Stimulated activated naive CD8-positive, alpha-beta T cell treated with anti-CD3 and anti-CD28 coated beads, Interleukin-15, Interleukin-2, amounts not matched to agents 100 ng/mL and 50 ng/mL, for 24 hours (primary cell): Measurements from ENCODE around the gene GRAMD1A.
"Not testable (repeated sequence)": the region's sequence is repeated elsewhere in the genome, so short reads cannot be mapped to it uniquely, and the experiment has no call there.

Source experiments
- H3K27ac Mint-ChIP-seq: one replicate; pipeline ENCODE4 v1.8.0; 2021; ENCODE audit warnings: mild to moderate bottlenecking, mixed read lengths
- H3K27me3 Mint-ChIP-seq: one replicate; pipeline ENCODE4 v1.8.0; 2021; ENCODE audit warnings: mixed read lengths
- H3K36me3 Mint-ChIP-seq: one replicate; pipeline ENCODE4 v1.8.0; 2021; ENCODE audit warnings: low read depth, mixed read lengths
- H3K4me1 Mint-ChIP-seq: one replicate; pipeline ENCODE4 v1.8.0; 2021; ENCODE audit warnings: low read depth, mixed read lengths
- H3K4me3 Mint-ChIP-seq: one replicate; pipeline ENCODE4 v1.8.0; 2021; ENCODE audit warnings: mild to moderate bottlenecking, mixed read lengths
- H3K9me3 Mint-ChIP-seq: one replicate; pipeline ENCODE4 v1.8.0; 2021; ENCODE audit warnings: mixed read lengths

The GRAMD1A gene

GRCh38 chr19:34991542-34992333 is 8.4 kb upstream of the GRAMD1A start:
- Mint-ChIP-seq H3K4me3 (no peak overlapping the region), H3K36me3 (no peaks in the 10 kb centered on the region), H3K9me3 (peaks cover 4% of the 10 kb centered on the region), H3K27ac (peak overlapping the region; percentile 96), H3K27me3 (no peaks in the 10 kb centered on the region), H3K4me1 (peaks cover 72% of the 10 kb centered on the region)

GRCh38 chr19:34992582-34992981 is 7.5 kb upstream of the GRAMD1A start:
- not testable (repeated sequence) for H3K27me3 Mint-ChIP-seq, H3K36me3 Mint-ChIP-seq, H3K9me3 Mint-ChIP-seq, H3K27ac Mint-ChIP-seq, H3K4me3 Mint-ChIP-seq
- H3K4me1 Mint-ChIP-seq = peaks cover 76% of the 10 kb centered on the region

- H3K27ac Mint-ChIP-seq = no peak overlapping the region
- peaks cover 4% of the 10 kb centered on the region for H3K9me3 Mint-ChIP-seq
- H3K4me1 Mint-ChIP-seq = peaks cover 74% of the 10 kb centered on the region
- no peaks in the 10 kb centered on the region for H3K36me3 Mint-ChIP-seq
- H3K27me3 Mint-ChIP-seq = no peaks in the 10 kb centered on the region
- no peak overlapping the region for H3K4me3 Mint-ChIP-seq
Measured at GRCh38 chr19:34994286-34994642, 5.9 kb upstream of the GRAMD1A start.

- H3K27me3 Mint-ChIP-seq = no peaks in the 10 kb centered on the region
- H3K36me3 Mint-ChIP-seq = no peaks in the 10 kb centered on the region
- H3K9me3 Mint-ChIP-seq = peaks cover 4% of the 10 kb centered on the region
- no peak overlapping the region for H3K27ac Mint-ChIP-seq
- H3K4me1 Mint-ChIP-seq = peaks cover 71% of the 10 kb centered on the region
- H3K4me3 Mint-ChIP-seq = no peak overlapping the region
Measured at GRCh38 chr19:34994643-34995541, 5.2 kb upstream of the GRAMD1A start.

- H3K4me1 Mint-ChIP-seq = peaks cover 64% of the 10 kb centered on the region
- no peak overlapping the region for H3K4me3 Mint-ChIP-seq
- peaks cover 2% of the 10 kb centered on the region for H3K9me3 Mint-ChIP-seq
- no peaks in the 10 kb centered on the region for H3K27me3 Mint-ChIP-seq
- peak overlapping the region; percentile 52 for H3K27ac Mint-ChIP-seq
- no peaks in the 10 kb centered on the region for H3K36me3 Mint-ChIP-seq
Measured at GRCh38 chr19:34995551-34995950, 4.6 kb upstream of the GRAMD1A start.

GRCh38 chr19:34997071-34997617 is 3.0 kb upstream of the GRAMD1A start:
- H3K27ac Mint-ChIP-seq = peak overlapping the region; percentile 94
- peak overlapping the region; percentile 60 for H3K4me3 Mint-ChIP-seq
- no peaks in the 10 kb centered on the region for H3K27me3 Mint-ChIP-seq
- H3K9me3 Mint-ChIP-seq = no peaks in the 10 kb centered on the region
- peaks cover 59% of the 10 kb centered on the region for H3K4me1 Mint-ChIP-seq
- H3K36me3 Mint-ChIP-seq = peaks cover 14% of the 10 kb centered on the region

- peak overlapping the region; percentile 94 for H3K27ac Mint-ChIP-seq
- not testable (repeated sequence) for H3K27me3 Mint-ChIP-seq, H3K9me3 Mint-ChIP-seq
- H3K4me1 Mint-ChIP-seq = peaks cover 69% of the 10 kb centered on the region
- H3K4me3 Mint-ChIP-seq = peak overlapping the region; percentile 60
- peaks cover 25% of the 10 kb centered on the region for H3K36me3 Mint-ChIP-seq
Measured at GRCh38 chr19:34998224-34998623, 1.9 kb upstream of the GRAMD1A start.

GRCh38 chr19:34998777-34999497 is 1.2 kb upstream of the GRAMD1A start:
- no peaks in the 10 kb centered on the region for H3K27me3 Mint-ChIP-seq
- H3K4me1 Mint-ChIP-seq = peaks cover 73% of the 10 kb centered on the region
- peak overlapping the region; percentile 87 for H3K4me3 Mint-ChIP-seq
- no peaks in the 10 kb centered on the region for H3K9me3 Mint-ChIP-seq
- peak overlapping the region; percentile 80 for H3K27ac Mint-ChIP-seq
- H3K36me3 Mint-ChIP-seq = peaks cover 28% of the 10 kb centered on the region

- Mint-ChIP-seq H3K27me3 (no peaks in the 10 kb centered on the region), H3K4me1 (peaks cover 77% of the 10 kb centered on the region), H3K4me3 (no peak overlapping the region), H3K27ac (no peak overlapping the region), H3K9me3 (no peaks in the 10 kb centered on the region), H3K36me3 (peaks cover 36% of the 10 kb centered on the region)
Measured at GRCh38 chr19:35000338-35000646, 169 bp downstream of the GRAMD1A start.

- peaks cover 42% of the 10 kb centered on the region for H3K36me3 Mint-ChIP-seq
- H3K9me3 Mint-ChIP-seq = no peaks in the 10 kb centered on the region
- H3K27ac Mint-ChIP-seq = peak overlapping the region; percentile 99
- H3K4me3 Mint-ChIP-seq = peak overlapping the region; percentile 100
- no peaks in the 10 kb centered on the region for H3K27me3 Mint-ChIP-seq
- H3K4me1 Mint-ChIP-seq = peaks cover 71% of the 10 kb centered on the region
Measured at GRCh38 chr19:35000647-35001501, 751 bp downstream of the GRAMD1A start.

- Mint-ChIP-seq H3K9me3 (no peaks in the 10 kb centered on the region), H3K4me1 (peaks cover 67% of the 10 kb centered on the region), H3K4me3 (peak overlapping the region; percentile 100), H3K36me3 (peaks cover 52% of the 10 kb centered on the region), H3K27ac (peak overlapping the region; percentile 99), H3K27me3 (no peaks in the 10 kb centered on the region)
Measured at GRCh38 chr19:35002037-35002535, 2.0 kb downstream of the GRAMD1A start.

GRCh38 chr19:35004517-35005255 is 4.6 kb downstream of the GRAMD1A start:
- no peaks in the 10 kb centered on the region for H3K9me3 Mint-ChIP-seq
- no peaks in the 10 kb centered on the region for H3K27me3 Mint-ChIP-seq
- no peak overlapping the region for H3K4me3 Mint-ChIP-seq
- H3K27ac Mint-ChIP-seq = peak overlapping the region; percentile 99
- peaks cover 58% of the 10 kb centered on the region for H3K36me3 Mint-ChIP-seq
- H3K4me1 Mint-ChIP-seq = peaks cover 52% of the 10 kb centered on the region

GRCh38 chr19:35005256-35005977 is 5.3 kb downstream of the GRAMD1A start:
- Mint-ChIP-seq H3K27ac (peak overlapping the region; percentile 23), H3K4me1 (peaks cover 55% of the 10 kb centered on the region)

More at GRCh38 chr19:35005256-35005977, 5.3 kb downstream of the GRAMD1A start:
- Mint-ChIP-seq H3K9me3 (no peaks in the 10 kb centered on the region), H3K4me3 (no peak overlapping the region), H3K36me3 (peaks cover 62% of the 10 kb centered on the region), H3K27me3 (no peaks in the 10 kb centered on the region)
